ENCODE measurements around the gene ATP23.

Gene ATP23

GRCh38 chr12:57983146-57983857 is 41.9 kb downstream of the ATP23 start:
- DNase-seq (ENCODE audit: low spot score), result no peak

- DNase-seq (ENCODE audit: low spot score), result no peak
Measured at GRCh38 chr12:57983858-57984505, 42.6 kb downstream of the ATP23 start.

DNA sequence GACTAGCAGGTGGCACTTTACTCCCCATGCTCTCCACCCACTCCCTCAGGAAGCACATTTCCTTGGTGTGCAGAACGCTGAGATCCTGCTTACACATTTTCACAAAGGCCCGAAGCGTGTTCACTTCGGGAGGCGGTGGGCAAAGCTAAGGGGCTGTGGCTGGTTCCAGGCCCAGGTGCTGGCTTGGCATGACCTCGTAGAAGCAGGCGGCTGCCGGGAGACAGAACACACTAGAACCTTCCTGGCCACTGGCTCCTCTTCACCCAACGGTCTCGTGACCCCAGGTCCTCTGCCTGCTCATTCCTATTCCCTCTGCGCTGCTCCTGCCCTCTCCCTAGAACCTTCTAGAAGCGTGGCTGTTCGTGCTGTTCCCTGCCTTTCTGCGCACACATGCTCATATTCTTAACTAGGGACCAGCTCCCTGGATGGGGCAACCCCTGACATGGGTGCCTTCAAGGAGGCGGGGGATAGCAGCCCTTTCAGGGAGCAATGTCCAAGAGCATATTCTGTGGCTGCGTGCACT is 43.3 kb downstream of the ATP23 start:
- no peak for DNase-seq (ENCODE audit: low spot score)

DNA sequence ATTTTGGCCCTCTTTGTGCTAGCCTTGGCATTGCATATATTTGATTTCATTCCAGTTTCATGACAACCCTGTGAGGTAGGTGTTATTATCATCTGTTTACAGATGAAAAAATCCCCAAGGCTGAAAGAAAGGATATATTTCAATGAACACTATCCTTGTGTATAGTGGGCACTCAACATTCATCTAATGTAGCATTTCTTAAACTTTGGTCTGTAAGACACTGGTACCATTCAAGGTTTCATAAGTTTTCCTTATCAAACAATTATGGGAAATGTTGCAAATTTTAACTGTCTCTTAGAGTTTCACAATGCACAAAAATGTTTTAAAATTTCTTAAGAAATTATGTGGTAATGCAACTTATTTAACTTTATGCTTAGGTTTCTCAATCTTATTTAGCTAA is 44.3 kb downstream of the ATP23 start:
- DNase-seq (ENCODE audit: low spot score), result no peak

DNA sequence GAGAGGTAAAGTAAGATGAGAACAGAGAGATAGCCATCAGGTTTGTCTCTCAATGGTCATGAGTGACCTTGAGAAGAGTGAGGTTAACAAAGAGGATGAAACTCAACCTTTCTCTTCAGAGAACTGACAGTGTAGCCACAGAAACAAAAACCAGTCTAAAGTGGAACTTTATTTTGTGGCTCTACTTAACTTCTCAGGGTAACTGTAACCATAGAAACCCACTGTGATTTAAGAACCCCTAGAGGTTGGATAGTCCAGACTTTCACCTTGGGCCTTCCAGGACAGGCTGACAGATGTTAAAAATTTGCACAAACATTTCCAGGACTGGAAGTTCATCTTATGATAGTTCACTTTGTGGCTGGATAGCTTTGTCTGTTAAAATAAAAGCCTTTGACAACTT is 48.5 kb downstream of the ATP23 start:
- DNase-seq (ENCODE audit: low spot score), result no peak

- no peak for DNase-seq (ENCODE audit: low spot score)
Measured at GRCh38 chr12:57990241-57990883, 49.0 kb downstream of the ATP23 start.

- no peak for DNase-seq (ENCODE audit: low spot score)
Measured at GRCh38 chr12:57992001-57992400, 50.6 kb downstream of the ATP23 start.

GRCh38 chr12:57993030-57993429 is 51.7 kb downstream of the ATP23 start:
- no peak for DNase-seq (ENCODE audit: low spot score)

DNA sequence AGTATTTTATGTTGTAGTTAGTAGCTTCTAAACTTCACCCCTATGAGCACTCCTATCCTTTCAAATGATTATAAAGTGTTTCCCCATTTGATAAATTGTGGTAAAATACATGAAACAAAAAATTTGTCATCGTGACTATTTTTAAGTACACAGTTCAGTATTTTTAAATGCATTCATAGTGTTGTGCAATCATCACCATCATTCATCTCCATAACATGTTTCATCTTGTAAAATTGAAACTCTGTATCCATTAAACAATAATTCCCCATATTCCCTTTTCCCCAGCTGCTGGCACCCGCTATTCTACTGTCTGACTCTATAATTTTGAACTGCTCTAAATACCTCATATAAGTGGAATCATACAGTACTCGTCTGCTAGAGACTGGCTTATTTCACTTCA is 52.5 kb downstream of the ATP23 start:
- no peak for DNase-seq (ENCODE audit: low spot score)

DNA sequence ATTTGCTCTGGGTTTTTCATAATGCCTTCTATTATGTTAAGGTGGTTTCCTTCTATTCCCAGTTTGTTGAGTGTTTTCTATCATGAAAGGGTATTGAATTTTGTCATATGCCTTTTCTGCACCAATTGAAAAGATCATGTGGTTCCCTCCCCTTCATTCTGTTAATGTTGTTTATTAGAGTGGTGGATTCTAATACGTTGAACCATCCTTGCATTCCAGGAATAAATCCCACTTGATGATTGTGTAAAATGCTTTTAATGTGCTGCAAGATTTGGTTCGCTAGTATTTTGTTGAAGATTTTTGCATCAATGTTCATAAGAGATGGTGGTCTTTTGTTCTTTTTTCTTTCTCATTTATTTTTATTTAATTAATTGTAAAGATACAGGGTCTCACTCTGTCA is 55.2 kb downstream of the ATP23 start:
- no peak for DNase-seq (ENCODE audit: low spot score)

- no peak for DNase-seq (ENCODE audit: low spot score)
Measured at GRCh38 chr12:57998251-57998650, 56.9 kb downstream of the ATP23 start.

GRCh38 chr12:58000499-58000898 is 59.1 kb downstream of the ATP23 start:
- DNase-seq (ENCODE audit: low spot score), result no peak

DNA sequence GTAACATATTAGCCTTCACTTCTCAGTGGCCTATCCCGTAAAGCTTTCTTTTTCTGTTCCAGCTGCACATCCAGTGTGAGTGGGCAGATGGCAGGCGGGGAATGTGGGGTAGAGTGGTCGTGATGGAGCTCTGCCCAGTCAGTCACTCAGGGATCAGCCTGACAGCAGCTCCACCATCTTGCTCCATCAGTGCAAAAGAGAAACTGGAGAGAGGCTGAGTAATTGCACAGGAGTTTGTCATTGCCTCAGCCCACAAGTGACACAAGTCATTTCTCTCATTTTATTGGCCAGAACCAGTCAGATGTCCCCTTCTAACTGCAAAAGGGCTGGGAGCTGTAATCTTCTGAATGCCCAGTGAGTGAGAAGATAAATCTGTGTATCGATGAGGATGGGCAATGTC is 66.5 kb downstream of the ATP23 start:
- DNase-seq (ENCODE audit: low spot score), result no peak

DNA sequence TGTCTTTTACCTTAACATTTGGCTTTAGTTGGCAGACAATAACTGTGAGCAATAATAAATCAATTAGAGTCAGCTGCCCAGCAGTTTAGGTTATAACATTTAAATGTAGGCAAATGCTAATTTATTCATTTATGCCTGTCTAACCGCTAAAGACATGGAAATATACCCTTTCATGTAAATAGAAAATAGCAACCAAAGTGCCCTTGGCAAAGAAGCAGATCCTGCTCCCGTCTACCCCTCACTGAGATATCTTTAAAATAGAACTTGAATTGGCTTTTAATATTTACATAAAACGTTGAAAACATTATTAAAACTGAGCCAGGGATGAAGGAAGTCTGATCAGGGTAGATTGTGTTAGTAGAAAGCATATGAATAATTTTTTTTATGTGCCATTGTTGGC is 67.3 kb downstream of the ATP23 start:
- DNase-seq (ENCODE audit: low spot score), result no peak

Measured in HuH-7 (cell line).